Measurements from ENCODE around the gene ACSBG1. TPM values are rescaled to one million over a fixed set of nuclear protein-coding genes. Genes with fewer than 3 reads are reported as not detected.
"Not testable (repeated sequence)": the region's sequence is repeated elsewhere in the genome, so short reads cannot be mapped to it uniquely, and the experiment has no call there.

ACSBG1 gene
- total RNA-seq, 1 donor from 2014 or later: not detected

DNA sequence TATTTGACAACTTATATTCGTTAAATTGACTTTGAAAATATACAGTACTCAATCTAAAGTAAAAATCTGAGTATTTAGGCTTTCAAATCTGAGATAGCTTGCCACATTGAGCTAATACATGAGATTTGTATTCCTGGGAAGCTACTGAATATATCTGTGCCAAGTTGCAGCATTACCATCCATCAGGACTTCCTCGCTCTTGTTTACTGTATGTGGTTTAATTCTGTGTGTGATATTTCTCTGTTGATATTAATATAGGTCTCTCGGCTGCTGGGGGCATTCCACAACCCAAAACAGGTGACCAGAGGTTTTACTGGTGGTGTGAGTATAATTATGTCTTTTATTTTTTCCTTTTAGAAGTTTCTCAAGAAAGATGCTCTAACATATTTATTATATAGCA is 79.4 kb downstream of the ACSBG1 start:
- intact Hi-C loops (cut with DNase I): no loop called here
- peaks cover 11 to 17% of the 10 kb centered on the region in 2 donors for H3K36me3 ChIP-seq
- TF ChIP-seq, protein P1, sequence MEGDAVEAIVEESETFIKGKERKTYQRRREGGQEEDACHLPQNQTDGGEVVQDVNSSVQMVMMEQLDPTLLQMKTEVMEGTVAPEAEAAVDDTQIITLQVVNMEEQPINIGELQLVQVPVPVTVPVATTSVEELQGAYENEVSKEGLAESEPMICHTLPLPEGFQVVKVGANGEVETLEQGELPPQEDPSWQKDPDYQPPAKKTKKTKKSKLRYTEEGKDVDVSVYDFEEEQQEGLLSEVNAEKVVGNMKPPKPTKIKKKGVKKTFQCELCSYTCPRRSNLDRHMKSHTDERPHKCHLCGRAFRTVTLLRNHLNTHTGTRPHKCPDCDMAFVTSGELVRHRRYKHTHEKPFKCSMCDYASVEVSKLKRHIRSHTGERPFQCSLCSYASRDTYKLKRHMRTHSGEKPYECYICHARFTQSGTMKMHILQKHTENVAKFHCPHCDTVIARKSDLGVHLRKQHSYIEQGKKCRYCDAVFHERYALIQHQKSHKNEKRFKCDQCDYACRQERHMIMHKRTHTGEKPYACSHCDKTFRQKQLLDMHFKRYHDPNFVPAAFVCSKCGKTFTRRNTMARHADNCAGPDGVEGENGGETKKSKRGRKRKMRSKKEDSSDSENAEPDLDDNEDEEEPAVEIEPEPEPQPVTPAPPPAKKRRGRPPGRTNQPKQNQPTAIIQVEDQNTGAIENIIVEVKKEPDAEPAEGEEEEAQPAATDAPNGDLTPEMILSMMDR (IDR thresholded peaks at IDR 0.05): no peak
- H3K4me1 ChIP-seq: peaks cover 10 to 29% of the 10 kb centered on the region in 2 donors
- no peaks in the 10 kb centered on the region for H3K27me3 ChIP-seq
- DNase-seq (ENCODE audit: low spot score in 2 of 2): no peak
- H3K9me3 ChIP-seq: no peaks in the 10 kb centered on the region
- peak overlapping the region; percentile 77 to 78 for H3K27ac ChIP-seq
- H3K4me3 ChIP-seq: peak overlapping the region in 1 of 2 donors; percentile 9

DNA sequence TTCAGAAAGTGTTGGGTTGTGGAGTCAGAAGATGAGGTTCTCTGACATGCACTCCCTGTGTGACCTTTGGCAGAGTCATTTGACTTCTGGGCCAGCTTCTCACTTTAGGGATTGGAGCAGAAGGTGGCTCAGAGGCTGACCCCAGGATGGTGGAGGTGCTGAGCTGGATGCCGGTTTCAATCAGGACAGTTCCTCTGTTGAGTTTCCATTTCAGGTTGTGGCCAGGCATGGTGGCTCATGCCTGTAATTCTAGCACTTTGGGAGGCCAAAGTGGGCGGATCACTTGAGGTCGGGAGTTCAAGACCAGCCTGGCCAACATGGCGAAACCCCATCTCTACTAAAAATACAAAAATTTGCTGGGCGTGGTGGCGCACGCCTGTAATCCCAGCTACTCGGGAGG is 83.3 kb downstream of the ACSBG1 start:
- intact Hi-C loops (cut with DNase I); H3K36me3 ChIP-seq; H3K9me3 ChIP-seq; H3K4me3 ChIP-seq; H3K27me3 ChIP-seq; H3K27ac ChIP-seq; DNase-seq (ENCODE audit: low spot score in 2 of 2): not testable (repeated sequence)
- H3K4me1 ChIP-seq: peaks cover 5 to 31% of the 10 kb centered on the region in 2 donors

DNA sequence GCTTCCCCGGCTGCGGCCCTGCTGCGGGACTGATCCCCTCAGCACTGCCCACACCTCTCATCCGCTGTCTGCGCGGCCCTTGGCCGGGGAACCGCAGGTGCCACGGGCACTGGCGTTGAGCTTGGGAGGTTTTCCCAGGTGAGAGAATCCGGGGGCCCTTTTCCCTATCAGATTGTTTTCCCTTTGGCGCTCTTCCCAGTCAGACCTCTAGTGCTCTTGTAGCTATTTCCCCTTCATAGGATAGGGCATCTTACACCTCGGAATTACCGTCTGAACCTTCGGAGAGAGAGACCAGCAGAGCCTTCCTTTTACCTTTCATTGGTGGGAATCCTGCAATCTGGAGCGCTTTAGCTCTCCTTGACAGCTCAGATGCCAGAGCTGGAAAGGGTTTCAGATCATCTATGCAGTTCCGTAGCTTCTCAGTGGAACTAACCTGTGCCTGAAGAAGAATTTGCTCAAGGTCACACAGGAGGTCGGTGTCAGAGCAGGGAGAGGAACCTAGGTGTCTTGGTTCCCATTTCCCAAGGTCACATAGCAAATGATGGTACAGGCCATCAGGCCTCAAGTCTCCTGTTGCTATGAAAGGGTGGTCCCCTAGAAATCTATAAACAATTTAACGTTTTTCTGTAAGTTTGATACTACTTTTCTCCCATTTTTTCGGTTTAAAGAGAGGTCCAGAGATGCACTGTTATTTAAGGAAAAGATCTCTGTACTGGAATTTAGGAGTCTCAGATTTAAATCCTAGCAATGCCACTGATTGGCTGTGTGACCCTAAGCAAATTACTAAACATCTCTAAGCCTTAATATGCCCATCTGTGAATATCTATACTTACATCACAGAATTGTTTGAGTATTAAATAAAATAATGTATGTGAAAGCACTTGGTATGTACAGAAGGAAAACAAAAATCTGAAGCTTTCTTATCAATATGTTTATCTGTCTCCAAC is 84.3 kb downstream of the ACSBG1 start:
- intact Hi-C loops (cut with DNase I): loop anchor here (1.0 to 5.0 kb wide), 5 partner anchors 19 to 357 kb away; partner anchors contain the start of genes CIB2, DNAJA4, HYKK and TBC1D2B
- Histone ChIP-seq H3K4me3 (peak overlapping the region; percentile 79 to 90), H3K27me3 (no peaks in the 10 kb centered on the region), H3K36me3 (no peaks in the 10 kb centered on the region), H3K27ac (peak overlapping the region; percentile 81 to 87), H3K9me3 (no peaks in the 10 kb centered on the region), H3K4me1 (peaks cover 5 to 22% of the 10 kb centered on the region in 2 donors)
- TF ChIP-seq, protein P1 (IDR thresholded peaks at IDR 0.05): no peak
- DNase-seq (ENCODE audit: low spot score in 2 of 2): no peak

DNA sequence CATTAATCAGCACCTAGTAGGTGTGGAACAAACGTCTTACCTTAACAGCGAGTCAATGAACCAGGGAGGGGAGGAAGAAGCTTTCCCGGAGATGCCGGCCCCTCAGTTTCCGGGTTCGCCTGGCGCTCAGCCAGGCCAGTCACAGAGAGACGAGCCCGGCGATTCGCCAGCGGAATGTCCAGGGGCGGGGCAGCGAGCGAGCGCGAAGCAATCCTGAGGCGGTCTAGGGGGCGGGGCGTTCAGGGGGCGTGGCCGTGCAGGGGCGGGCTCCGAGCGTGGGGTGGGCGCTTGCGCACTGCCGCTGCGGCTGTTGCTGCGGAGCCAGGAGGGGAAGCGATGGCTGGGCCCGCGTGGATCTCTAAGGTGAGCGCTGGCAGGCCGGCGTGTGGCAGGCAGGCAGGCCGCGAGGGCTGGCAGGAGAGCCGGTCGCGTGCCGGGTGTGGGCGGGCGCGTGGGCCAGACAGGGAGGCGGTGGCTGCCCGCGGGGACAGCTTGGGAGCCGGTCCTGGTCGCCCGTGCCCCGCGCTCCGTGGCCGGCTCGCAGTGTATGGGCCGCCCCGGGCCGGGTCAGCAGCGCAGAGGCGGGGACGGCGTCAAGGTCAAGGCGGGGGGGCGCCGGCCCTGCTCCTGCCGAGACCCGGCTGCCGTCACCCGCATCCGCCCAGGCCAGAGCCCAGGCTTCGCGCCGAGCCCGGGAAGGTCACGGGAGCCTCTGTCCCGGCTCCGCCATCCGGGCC is 85.1 kb downstream of the ACSBG1 start, which contains the start of gene IDH3A:
TSS of gene IDH3A (plus strand) at position 295 of the 737 bp plus-strand sequence. CDS start at position 337, 42 bp downstream.
- Histone ChIP-seq H3K27me3 (no peaks in the 10 kb centered on the region), H3K27ac (peak within 1 kb of the TSS; percentile 81 to 87), H3K4me1 (peaks cover 5 to 14% of the 10 kb centered on the region in 2 donors), H3K36me3 (no peaks in the 10 kb centered on the region), H3K4me3 (peak within 1 kb of the TSS; percentile 79 to 90), H3K9me3 (no peaks in the 10 kb centered on the region)
- DNase-seq (ENCODE audit: low spot score in 2 of 2): peak; percentile 91 to 99
- intact Hi-C loops (cut with DNase I): loop anchor here (1.0 to 5.0 kb wide), 5 partner anchors 18 to 358 kb away; partner anchors contain the start of genes CIB2, DNAJA4, HYKK and TBC1D2B
- TF ChIP-seq, protein P1 (IDR thresholded peaks at IDR 0.05): no peak

DNA sequence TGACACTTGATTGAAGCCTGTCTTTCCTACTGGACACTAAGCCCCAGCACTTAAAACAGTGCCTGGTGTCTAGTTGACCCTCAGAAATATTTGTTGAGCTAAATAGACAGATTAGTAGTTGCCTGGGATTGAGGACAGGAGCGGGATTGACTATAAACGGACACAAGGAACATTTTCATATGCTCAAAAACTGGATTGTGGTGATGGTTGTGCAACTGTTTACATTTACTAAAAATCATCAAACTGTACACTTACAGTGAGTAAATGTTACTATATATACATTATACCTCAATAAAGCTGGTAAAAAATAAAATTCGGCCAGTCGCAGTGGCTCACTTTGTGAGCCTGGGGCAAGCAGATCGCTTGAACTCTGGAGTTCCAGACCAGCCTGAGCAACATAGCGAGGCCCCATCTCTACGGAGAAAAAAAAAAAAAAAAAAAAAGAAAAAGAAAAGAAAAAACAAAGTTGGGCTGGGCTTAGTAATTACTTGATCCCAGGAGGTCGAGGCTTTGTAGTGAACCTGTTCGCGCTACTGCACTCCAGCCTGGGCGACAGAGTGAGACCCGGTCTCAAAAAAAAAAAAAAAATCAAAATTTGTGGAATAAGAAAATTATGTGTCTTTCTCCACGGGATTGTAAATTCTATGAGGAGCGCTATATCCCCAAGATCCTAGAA is 85.8 kb downstream of the ACSBG1 start:
- Histone ChIP-seq H3K36me3 (no peaks in the 10 kb centered on the region), H3K4me1 (peaks cover 5 to 14% of the 10 kb centered on the region in 2 donors), H3K27ac (peak overlapping the region; percentile 81 to 87), H3K27me3 (no peaks in the 10 kb centered on the region), H3K9me3 (no peaks in the 10 kb centered on the region), H3K4me3 (peak overlapping the region; percentile 79 to 90)
- intact Hi-C loops (cut with DNase I): loop anchor here (1.0 to 5.0 kb wide), 5 partner anchors 17 to 359 kb away; partner anchors contain the start of genes CIB2, DNAJA4, HYKK and TBC1D2B
- DNase-seq (ENCODE audit: low spot score in 2 of 2): no peak
- TF ChIP-seq, protein P1 (IDR thresholded peaks at IDR 0.05): no peak
